ENCODE measurements around the gene KRTAP5-6.

DNA sequence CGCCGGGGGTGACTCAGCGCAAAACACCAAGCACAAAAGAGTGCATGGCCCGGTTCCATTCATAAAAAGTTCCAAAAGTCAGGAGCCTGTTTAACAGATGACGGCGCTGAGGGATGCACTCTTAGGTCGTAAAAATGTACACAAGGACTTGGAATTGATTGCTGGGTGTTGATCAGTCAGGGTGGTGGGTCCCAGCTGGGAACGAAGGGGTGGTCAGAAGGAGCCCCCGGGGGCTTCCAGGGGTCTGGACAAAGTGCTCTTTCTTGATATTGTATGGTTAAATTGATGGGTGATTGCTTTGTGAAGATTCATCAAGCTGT, 32.7 kb downstream of the KRTAP5-6 start:
- no peak for TF ChIP-seq POLR2A (IDR thresholded peaks at IDR 0.05)
- TF ChIP-seq, protein P1, sequence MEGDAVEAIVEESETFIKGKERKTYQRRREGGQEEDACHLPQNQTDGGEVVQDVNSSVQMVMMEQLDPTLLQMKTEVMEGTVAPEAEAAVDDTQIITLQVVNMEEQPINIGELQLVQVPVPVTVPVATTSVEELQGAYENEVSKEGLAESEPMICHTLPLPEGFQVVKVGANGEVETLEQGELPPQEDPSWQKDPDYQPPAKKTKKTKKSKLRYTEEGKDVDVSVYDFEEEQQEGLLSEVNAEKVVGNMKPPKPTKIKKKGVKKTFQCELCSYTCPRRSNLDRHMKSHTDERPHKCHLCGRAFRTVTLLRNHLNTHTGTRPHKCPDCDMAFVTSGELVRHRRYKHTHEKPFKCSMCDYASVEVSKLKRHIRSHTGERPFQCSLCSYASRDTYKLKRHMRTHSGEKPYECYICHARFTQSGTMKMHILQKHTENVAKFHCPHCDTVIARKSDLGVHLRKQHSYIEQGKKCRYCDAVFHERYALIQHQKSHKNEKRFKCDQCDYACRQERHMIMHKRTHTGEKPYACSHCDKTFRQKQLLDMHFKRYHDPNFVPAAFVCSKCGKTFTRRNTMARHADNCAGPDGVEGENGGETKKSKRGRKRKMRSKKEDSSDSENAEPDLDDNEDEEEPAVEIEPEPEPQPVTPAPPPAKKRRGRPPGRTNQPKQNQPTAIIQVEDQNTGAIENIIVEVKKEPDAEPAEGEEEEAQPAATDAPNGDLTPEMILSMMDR (IDR thresholded peaks at IDR 0.05 in 8 of 11, conservative IDR thresholded peaks at IDR 0.05 in 3 of 11), result no peak

Measured in spleen (tissue), 7 donors.